K562 (cell line): ENCODE results near the gene CENPQ. TPM values are rescaled to one million over a fixed set of nuclear protein-coding genes. Genes with fewer than 3 reads are reported as not detected.
A peak's percentile ranks its signal among the peaks of the same experiment; 100 is the strongest.

Experiments used
- BRD9 ChIP-seq: fragments of 450-650 bp; IDR thresholded peaks from 2 replicates; pipeline ENCODE4 v1.6.1; 2018; ENCODE audit warnings: low read depth; ENCODE audit not compliant: partially characterized antibody
- CBX1 ChIP-seq: sonication (generic); IDR thresholded peaks from 2 replicates; pipeline ENCODE4 v1.6.1; 2016; ENCODE audit warnings: antibody characterized with exemption, low read depth, mild to moderate bottlenecking
- CBX3 ChIP-seq, 2 experiments: IDR thresholded peaks; 1 replicate in 1 of 2; 2 replicates in 1 of 2; pipeline ENCODE4 v1.6.1; 2012; ENCODE audit warnings: inconsistent platforms in 2 of 2, low read length in 2 of 2, borderline replicate concordance in 1 of 2, control low read depth in 1 of 2
- CC2D1A ChIP-seq: fragments of 450-650 bp; IDR thresholded peaks from 2 replicates; pipeline ENCODE4 v1.6.1; 2017; ENCODE audit warnings: mild to moderate bottlenecking
- E2F8 ChIP-seq: fragments of 450-650 bp; IDR thresholded peaks from 2 replicates; pipeline ENCODE4 v1.7.1; 2018; ENCODE audit warnings: mild to moderate bottlenecking, low read depth; ENCODE audit not compliant: partially characterized antibody
- ESRRA ChIP-seq: fragments of 450-650 bp; IDR thresholded peaks from 2 replicates; pipeline ENCODE4 v1.6.1; 2014; ENCODE audit warnings: low read depth, mild to moderate bottlenecking, moderate library complexity, borderline replicate concordance
- HLTF ChIP-seq: fragments of 450-650 bp; IDR thresholded peaks from 2 replicates; pipeline ENCODE4 v1.6.1; 2016
- KLF16 ChIP-seq: IDR thresholded peaks from 2 replicates; pipeline ENCODE4 v1.6.1; 2016; ENCODE audit warnings: antibody characterized with exemption
- MCM7 ChIP-seq, 2 experiments: fragments of 450-650 bp; IDR thresholded peaks; 2 replicates each; pipeline ENCODE4 v1.6.1; 2016 to 2018
- NFE2 ChIP-seq: IDR thresholded peaks from 2 replicates; pipeline ENCODE4 v1.6.1; 2014; ENCODE audit warnings: antibody characterized with exemption, low read depth
- POLR2H ChIP-seq: IDR thresholded peaks from 2 replicates; pipeline ENCODE4 v1.6.1; 2016; ENCODE audit warnings: missing genetic modification characterization, low read depth, mild to moderate bottlenecking, control low read depth, missing compliant biosample characterization, moderate library complexity
- RFX1 ChIP-seq: fragments of 450-650 bp; IDR thresholded peaks from 2 replicates; pipeline ENCODE4 v1.6.1; 2016; ENCODE audit warnings: mild to moderate bottlenecking, moderate library complexity
- SMARCA5 ChIP-seq: fragments of 450-650 bp; IDR thresholded peaks from 2 replicates; pipeline ENCODE4 v1.6.1; 2016
- THRAP3 ChIP-seq: fragments of 450-650 bp; IDR thresholded peaks from 2 replicates; pipeline ENCODE4 v1.6.1; 2016; ENCODE audit warnings: mild to moderate bottlenecking, inconsistent platforms, borderline replicate concordance
- U2AF1 ChIP-seq: fragments of 200-400 bp; formaldehyde crosslinking; optimal IDR thresholded peaks from 2 replicates; pipeline ENCODE3; 2017; ENCODE audit warnings: mild to moderate bottlenecking, low read depth, low read length, moderate library complexity
- ZBTB43 ChIP-seq: sonication (generic); formaldehyde crosslinking; IDR thresholded peaks from 2 replicates; pipeline ENCODE4 v1.8.0; 2023; ENCODE audit warnings: mild to moderate bottlenecking, missing genetic modification reagents
- ZFX ChIP-seq: sonication (generic); formaldehyde crosslinking; IDR thresholded peaks from 2 replicates; pipeline ENCODE4 v1.8.0; 2022; ENCODE audit warnings: mild to moderate bottlenecking, missing genetic modification reagents, moderate library complexity
- ZNF384 ChIP-seq: IDR thresholded peaks from 2 replicates; pipeline ENCODE4 v1.6.1; 2012; ENCODE audit warnings: low read depth, low read length, improper control_type of control experiment
- ZNF592 ChIP-seq: fragments of 450-650 bp; IDR thresholded peaks from 2 replicates; pipeline ENCODE4 v1.6.1; 2017; ENCODE audit warnings: antibody characterized with exemption, mild to moderate bottlenecking
- ZNF695 ChIP-seq: fragments of 450-650 bp; formaldehyde crosslinking; IDR thresholded peaks from 2 replicates; pipeline ENCODE4 v1.4.0; 2020; ENCODE audit warnings: mild to moderate bottlenecking, moderate library complexity
- polyA plus RNA-seq, 8 experiments: library from polyadenylated mRNA; depleted of rRNA in 4 of 8; stranded (reverse) in 5 of 8; unstranded in 3 of 8; fragments of >200 nt; fragmentation: Nextera tagmentation in 2 of 8; fragmentation: Illumina TruSeq in 1 of 8; extraction: Ambion mirVana in 2 of 8; extraction: Trizol in 1 of 8; gene quantifications; 2 replicates each; pipeline versions ENCODE4 v1.2.1 to v1.2.3, GENCODE V29; 2011 to 2014; ENCODE audit warnings: inconsistent platforms in 1 of 8, missing spikeins in 1 of 8
- total RNA-seq, 7 experiments: library from RNA; depleted of rRNA in 6 of 7; stranded (reverse); fragments of >200 nt in 6 of 7; fragmentation: Illumina TruSeq in 2 of 7; extraction: Trizol in 2 of 7; gene quantifications; 2 replicates each; pipeline versions ENCODE4 v1.2.1 to v1.2.3, GENCODE V29; 2011 to 2021; ENCODE audit warnings: low replicate concordance in 1 of 7
- TF ChIP-seq, protein P1 (sequence below): fragments of 250-450 bp; sonication (Bioruptor Pico); IDR thresholded peaks from 2 replicates; pipeline ENCODE4 v1.8.0; 2021; ENCODE audit warnings: moderate library complexity, mild to moderate bottlenecking, inconsistent platforms

CENPQ gene
- total and polyA plus RNA-seq, 9 of the 15 experiments (the other 6 are each of a cell fraction or from before 2014, with no cell fraction given), result 12.7 to 48.3 (median 26.4) TPM

GRCh38 chr6:49531774-49532569 lies 68.8 kb downstream of the CENPQ start (continued):
- TF ChIP-seq ZBTB43 (CRISPR knock-in tag) (no peak), THRAP3 (no peak), ZNF592 (peak; percentile 87), BRD9 (peak; percentile 93), KLF16 (peak; percentile 68), CBX3 (IDR thresholded peaks at IDR 0.05; ENCODE audit: borderline replicate concordance in 1 of 2, low read length in 2 of 2) (0 out of 3 replicates have a peak, but pooled peaks of 1 of the 2 experiments have one; percentile 49), ZFX (no peak), SMARCA5 (peak; percentile 80; the same call in 1 of the 2 replicates), U2AF1 (no peak), ZNF695 (CRISPR knock-in tag) (no peak), ZNF384 (0 out of 2 replicates have a peak, but pooled peaks have one; percentile 12), CBX1 (no peak), ESRRA (no peak), E2F8 (no peak), NFE2 (no peak), MCM7 (IDR thresholded peaks at IDR 0.05) (0 out of 4 replicates have a peak, but pooled peaks of 1 of the 2 experiments have one; percentile 59), HLTF (peak; percentile 81; the same call in 1 of the 2 replicates), POLR2H (tag) (peak; percentile 59), RFX1 (0 out of 2 replicates have a peak, but pooled peaks have one; percentile 23), CC2D1A (peak; percentile 88)
- TF ChIP-seq, protein P1, sequence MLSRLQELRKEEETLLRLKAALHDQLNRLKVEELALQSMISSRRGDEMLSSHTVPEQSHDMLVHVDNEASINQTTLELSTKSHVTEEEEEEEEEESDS (CRISPR knock-in tag), result no peak
